Activated CD4-positive, alpha-beta T cell treated with anti-CD3 and anti-CD28 coated beads for 24 hours (primary cell): ENCODE measurements around the gene SUGP2.
"Not testable (repeated sequence)": the region's sequence is repeated elsewhere in the genome, so short reads cannot be mapped to it uniquely, and the experiment has no call there.

Experiments
- DNase-seq, 2 donors: peaks; one replicate each; pipeline ENCODE4 v3.0.0-alpha.2; 2020; ENCODE audit warnings: low read depth in 2 of 2

The SUGP2 gene

GRCh38 chr19:18954094-18954493 lies 79.2 kb downstream of the SUGP2 start:
- no peak for DNase-seq

GRCh38 chr19:18952364-18953003 lies 80.8 kb downstream of the SUGP2 start:
- not testable (repeated sequence) for DNase-seq

- no peak for DNase-seq
Observed at GRCh38 chr19:18951721-18952281, 81.5 kb downstream of the SUGP2 start.

GRCh38 chr19:18949858-18950257 lies 83.5 kb downstream of the SUGP2 start:
- no peak for DNase-seq

GRCh38 chr19:18948976-18949356 lies 84.4 kb downstream of the SUGP2 start:
- DNase-seq: no peak

- no peak for DNase-seq
Observed at GRCh38 chr19:18948075-18948975, 85.0 kb downstream of the SUGP2 start.

- no peak for DNase-seq
Observed at GRCh38 chr19:18946918-18947317, 86.4 kb downstream of the SUGP2 start.

- DNase-seq: no peak
Observed at GRCh38 chr19:18946335-18946734, 87.0 kb downstream of the SUGP2 start.

GRCh38 chr19:18945297-18945696 lies 88.0 kb downstream of the SUGP2 start:
- no peak for DNase-seq

- no peak for DNase-seq
Observed at GRCh38 chr19:18943465-18943864, 89.9 kb downstream of the SUGP2 start.

- DNase-seq: no peak
Observed at GRCh38 chr19:18942692-18943091, 90.6 kb downstream of the SUGP2 start.

- no peak for DNase-seq
Observed at GRCh38 chr19:18941628-18942354, 91.5 kb downstream of the SUGP2 start.
